Measurements from ENCODE around the gene FTO.

GRCh38 chr16:54144572-54144947 lies 440.6 kb downstream of the FTO start:
- TF ChIP-seq EP300 (IDR thresholded peaks at IDR 0.05; ENCODE audit: low read depth) (no peak), POLR2AphosphoS5 (IDR thresholded peaks at IDR 0.05) (no peak), CTCF (IDR thresholded peaks at IDR 0.05) (no peak)
